ENCODE results near the gene RBM3.

DNA sequence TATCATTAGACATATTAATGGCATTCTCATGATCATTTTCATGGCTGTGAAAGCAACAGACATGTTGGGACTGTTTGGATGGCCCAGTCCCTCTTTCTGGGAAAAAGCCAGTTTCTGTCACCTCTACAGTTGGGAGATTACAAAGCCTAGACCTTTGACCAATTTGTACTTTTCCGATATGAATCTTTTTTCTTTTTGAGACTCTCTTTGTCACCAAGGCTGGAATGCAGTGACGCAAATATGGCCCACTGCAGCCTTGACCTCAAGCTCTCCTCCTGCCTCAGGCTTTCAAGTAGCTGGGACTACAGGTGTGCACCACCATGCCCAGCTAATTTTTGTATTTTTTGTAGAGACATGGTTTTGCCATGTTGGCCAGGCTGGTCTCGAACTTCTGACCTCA lies 25.4 kb upstream of the RBM3 start:
- TF ChIP-seq, protein P1, sequence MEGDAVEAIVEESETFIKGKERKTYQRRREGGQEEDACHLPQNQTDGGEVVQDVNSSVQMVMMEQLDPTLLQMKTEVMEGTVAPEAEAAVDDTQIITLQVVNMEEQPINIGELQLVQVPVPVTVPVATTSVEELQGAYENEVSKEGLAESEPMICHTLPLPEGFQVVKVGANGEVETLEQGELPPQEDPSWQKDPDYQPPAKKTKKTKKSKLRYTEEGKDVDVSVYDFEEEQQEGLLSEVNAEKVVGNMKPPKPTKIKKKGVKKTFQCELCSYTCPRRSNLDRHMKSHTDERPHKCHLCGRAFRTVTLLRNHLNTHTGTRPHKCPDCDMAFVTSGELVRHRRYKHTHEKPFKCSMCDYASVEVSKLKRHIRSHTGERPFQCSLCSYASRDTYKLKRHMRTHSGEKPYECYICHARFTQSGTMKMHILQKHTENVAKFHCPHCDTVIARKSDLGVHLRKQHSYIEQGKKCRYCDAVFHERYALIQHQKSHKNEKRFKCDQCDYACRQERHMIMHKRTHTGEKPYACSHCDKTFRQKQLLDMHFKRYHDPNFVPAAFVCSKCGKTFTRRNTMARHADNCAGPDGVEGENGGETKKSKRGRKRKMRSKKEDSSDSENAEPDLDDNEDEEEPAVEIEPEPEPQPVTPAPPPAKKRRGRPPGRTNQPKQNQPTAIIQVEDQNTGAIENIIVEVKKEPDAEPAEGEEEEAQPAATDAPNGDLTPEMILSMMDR (conservative IDR thresholded peaks at IDR 0.05; ENCODE audit: low read length) = no peak
- no peak for TF ChIP-seq EZH2phosphoT487 (IDR thresholded peaks at IDR 0.05; ENCODE audit: borderline replicate concordance, low read depth, low read length)
